Caco-2 (cell line): ENCODE data around the gene LCLAT1. TPM values are rescaled to one million over a fixed set of nuclear protein-coding genes. Genes with fewer than 3 reads are reported as not detected.
"Not testable (repeated sequence)": the region's sequence is repeated elsewhere in the genome, so short reads cannot be mapped to it uniquely, and the experiment has no call there.

Source experiments
- BruUV-seq: library from RNA; stranded (reverse); fragments of 400-500 nt; replicated peaks from 2 replicates; lab custom pipeline; 2021; lab: Mats Ljungman, UMichigan
- CTCF ChIA-PET: fragments of 300-600 bp; sonication (Branson Sonifier 250); formaldehyde crosslinking; loops from one replicate; lab custom pipeline; 2022; ENCODE audit warnings: antibody characterized with exemption; lab: Charles Lee
- POLR2A ChIA-PET: fragments of 300-600 bp; sonication (Branson Sonifier 250); formaldehyde crosslinking; loops from one replicate; lab custom pipeline; 2022; ENCODE audit warnings: antibody characterized with exemption; lab: Charles Lee
- DNase-seq, 2 experiments: peaks; one replicate each; pipeline versions ENCODE4 v3.0.0 to v3.0.0-alpha.2; 2020 to 2022
- H3K27me3 ChIP-seq: replicated peaks from 2 replicates; pipeline ENCODE4 v1.6.0; 2011; ENCODE audit warnings: low read length; ENCODE audit not compliant: control insufficient read depth, insufficient read depth
- H3K36me3 ChIP-seq: 2 replicates; pipeline ENCODE4 v1.5.1; 2011; ENCODE audit warnings: low read length; ENCODE audit not compliant: control insufficient read depth, insufficient read depth
- H3K4me1 ChIP-seq: fragments of 250-450 bp; sonication (Bioruptor Pico); 2 replicates; pipeline ENCODE4 v1.5.1; 2020; ENCODE audit warnings: mild to moderate bottlenecking
- H3K4me3 ChIP-seq: 2 replicates; pipeline ENCODE4 v1.5.1; 2011; ENCODE audit warnings: low read depth, mild to moderate bottlenecking, control low read depth, low read length
- H3K9me3 ChIP-seq: fragments of 250-450 bp; sonication (Bioruptor Pico); 2 replicates; pipeline ENCODE4 v1.5.1; 2020; ENCODE audit warnings: mild to moderate bottlenecking, moderate library complexity
- H3K27ac Mint-ChIP-seq: one replicate; pipeline ENCODE4 v1.8.0; 2022; ENCODE audit warnings: mixed read lengths; ENCODE audit not compliant: unreplicated experiment
- H3K27me3 Mint-ChIP-seq: one replicate; pipeline ENCODE4 v1.8.0; 2022; ENCODE audit warnings: mixed read lengths; ENCODE audit not compliant: insufficient read depth, unreplicated experiment
- H3K36me3 Mint-ChIP-seq: one replicate; pipeline ENCODE4 v1.8.0; 2022; ENCODE audit warnings: mild to moderate bottlenecking, mixed read lengths; ENCODE audit not compliant: insufficient read depth, unreplicated experiment
- H3K4me1 Mint-ChIP-seq: one replicate; pipeline ENCODE4 v1.8.0; 2022; ENCODE audit warnings: low read depth, mixed read lengths; ENCODE audit not compliant: unreplicated experiment
- H3K4me3 Mint-ChIP-seq: one replicate; pipeline ENCODE4 v1.8.0; 2022; ENCODE audit warnings: mild to moderate bottlenecking, moderate library complexity, mixed read lengths; ENCODE audit not compliant: unreplicated experiment
- H3K9me3 Mint-ChIP-seq: one replicate; pipeline ENCODE4 v1.8.0; 2022; ENCODE audit warnings: mixed read lengths; ENCODE audit not compliant: unreplicated experiment
- CTCF ChIP-seq, 2 experiments: fragments of 200-600 bp in 1 of 2; IDR thresholded peaks; 1 replicate in 1 of 2; 2 replicates in 1 of 2; pipeline versions ENCODE4 v1.5.1 to v1.8.0; 2011 to 2022; ENCODE audit warnings: antibody characterized with exemption in 1 of 2, control low read depth in 1 of 2, inconsistent platforms in 1 of 2, low read depth in 1 of 2, low read length in 1 of 2, mild to moderate bottlenecking in 1 of 2, moderate library complexity in 1 of 2; ENCODE audit not compliant: insufficient read depth in 1 of 2, severe bottlenecking in 1 of 2, unreplicated experiment in 1 of 2
- intact Hi-C: fragments of 100-400 bp; cut with micrococcal nuclease; formaldehyde crosslinking; loops from one replicate; pipeline ENCODE4 v1.10.0; 2022; ENCODE audit not compliant: unreplicated experiment
- total RNA-seq: library from RNA; stranded (reverse); gene quantifications from 2 replicates; pipeline ENCODE4 v1.2.3, GENCODE V29; 2022

Gene LCLAT1
- total RNA-seq, 1 experiment from 2014 or later = 52.2 TPM

- BruUV-seq = TSS peak; percentile 23
- no peaks in the 10 kb centered on the region for H3K27me3 Mint-ChIP-seq
- no peaks in the 10 kb centered on the region for H3K27me3 ChIP-seq
- H3K4me3 Mint-ChIP-seq = no peak overlapping the region
- H3K36me3 Mint-ChIP-seq = peaks cover 23% of the 10 kb centered on the region
- H3K36me3 ChIP-seq = peaks cover 1% of the 10 kb centered on the region; the same call in 1 of the 2 replicates
- no peaks in the 10 kb centered on the region for H3K4me1 ChIP-seq
- H3K4me1 Mint-ChIP-seq = peaks cover 8% of the 10 kb centered on the region
- ChIA-PET CTCF (interaction anchor here (0.7 kb wide), 1 partner anchor 1071 kb away, joined by 4 read pairs; no protein-coding TSS in a partner anchor), POLR2A (no interaction called here)
- no peak overlapping the region for H3K4me3 ChIP-seq
- DNase-seq = no peak
- H3K27ac Mint-ChIP-seq = no peak overlapping the region
- intact Hi-C loops = no loop called here
- no peaks in the 10 kb centered on the region for H3K9me3 ChIP-seq
- TF ChIP-seq CTCF (IDR thresholded peaks at IDR 0.05; ENCODE audit: insufficient read depth in 1 of 2, low read depth in 1 of 2, low read length in 1 of 2, severe bottlenecking in 1 of 2, unreplicated experiment in 1 of 2) = no peak
- H3K9me3 Mint-ChIP-seq = no peaks in the 10 kb centered on the region
Observed at GRCh38 chr2:30641765-30642345, 194.8 kb downstream of the LCLAT1 start.

GRCh38 chr2:30643013-30643412 lies 196.0 kb downstream of the LCLAT1 start:
- H3K9me3 Mint-ChIP-seq, H3K4me3 Mint-ChIP-seq, H3K27ac Mint-ChIP-seq, H3K36me3 ChIP-seq, CTCF ChIA-PET, H3K27me3 Mint-ChIP-seq, H3K9me3 ChIP-seq, intact Hi-C loops, POLR2A ChIA-PET, DNase-seq, H3K4me1 Mint-ChIP-seq, H3K4me3 ChIP-seq, H3K27me3 ChIP-seq, H3K4me1 ChIP-seq: not testable (repeated sequence)
- BruUV-seq = TSS peak; percentile 8
- H3K36me3 Mint-ChIP-seq = peaks cover 22% of the 10 kb centered on the region

GRCh38 chr2:30643674-30644073 lies 196.6 kb downstream of the LCLAT1 start:
- DNase-seq = no peak
- CTCF ChIA-PET = no interaction called here
- no TSS peak for BruUV-seq

More at GRCh38 chr2:30643674-30644073, 196.6 kb downstream of the LCLAT1 start:
- no peaks in the 10 kb centered on the region for H3K9me3 ChIP-seq
- Mint-ChIP-seq H3K27ac (no peak overlapping the region), H3K4me1 (peaks cover 8% of the 10 kb centered on the region), H3K4me3 (no peak overlapping the region), H3K9me3 (no peaks in the 10 kb centered on the region), H3K27me3 (no peaks in the 10 kb centered on the region), H3K36me3 (peaks cover 22% of the 10 kb centered on the region)
- TF ChIP-seq CTCF (IDR thresholded peaks at IDR 0.05; ENCODE audit: insufficient read depth in 1 of 2, low read depth in 1 of 2, low read length in 1 of 2, severe bottlenecking in 1 of 2, unreplicated experiment in 1 of 2) = no peak
- H3K4me1 ChIP-seq = no peaks in the 10 kb centered on the region
- POLR2A ChIA-PET = no interaction called here
- H3K36me3 ChIP-seq = peaks cover 1% of the 10 kb centered on the region; the same call in 1 of the 2 replicates
- H3K27me3 ChIP-seq = no peaks in the 10 kb centered on the region
- H3K4me3 ChIP-seq = no peak overlapping the region
- intact Hi-C loops = no loop called here
